DMS153 treated with DMSO at 0.1 percent for 48 hours (cell line): ENCODE results near the gene RELN.
"Not testable (repeated sequence)": the region's sequence is repeated elsewhere in the genome, so short reads cannot be mapped to it uniquely, and the experiment has no call there.

Source experiments
- DNase-seq: peaks from one replicate; lab custom pipeline; 2025; ENCODE audit not compliant: unreplicated experiment; lab: John Stamatoyannopoulos, UW

Gene RELN

DNA sequence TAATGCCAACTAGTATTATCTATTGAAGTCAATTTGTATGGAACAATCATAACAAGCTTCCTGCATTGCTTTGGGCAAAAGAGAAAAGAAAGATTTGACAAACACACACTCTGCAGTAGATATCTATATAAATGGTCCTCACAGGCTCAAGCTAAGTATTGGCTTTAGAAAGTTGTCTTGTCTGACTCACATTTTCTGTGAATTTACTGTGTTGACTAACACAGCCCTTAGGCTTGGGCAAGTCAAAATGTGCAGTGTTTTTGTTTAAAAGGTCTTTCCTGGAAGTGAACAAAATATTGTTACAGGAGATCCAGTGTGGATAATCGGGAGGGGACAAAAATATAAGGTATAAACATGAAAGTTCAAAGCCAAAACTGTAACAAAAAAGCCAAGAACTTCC, 194.4 kb downstream of the RELN start:
- no peak for DNase-seq

DNA sequence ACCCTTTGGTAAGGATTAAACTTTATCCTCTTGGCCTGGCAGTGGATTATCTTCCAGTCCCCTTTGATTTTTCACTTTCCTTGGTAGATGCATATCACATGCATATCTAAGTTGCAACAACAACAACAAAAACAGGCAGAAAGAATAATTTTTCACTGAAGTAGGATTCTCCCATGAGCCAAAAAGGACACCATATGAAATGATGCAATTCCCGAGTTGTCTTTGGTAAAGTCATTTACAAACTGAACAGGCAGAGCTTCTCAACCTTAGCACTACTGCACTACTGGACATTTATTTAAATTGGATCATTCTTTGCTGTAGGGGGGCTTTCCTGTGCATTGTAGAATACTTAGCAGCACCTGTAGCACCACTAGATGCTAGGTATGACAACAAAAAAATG, 195.0 kb downstream of the RELN start:
- DNase-seq: no peak

DNA sequence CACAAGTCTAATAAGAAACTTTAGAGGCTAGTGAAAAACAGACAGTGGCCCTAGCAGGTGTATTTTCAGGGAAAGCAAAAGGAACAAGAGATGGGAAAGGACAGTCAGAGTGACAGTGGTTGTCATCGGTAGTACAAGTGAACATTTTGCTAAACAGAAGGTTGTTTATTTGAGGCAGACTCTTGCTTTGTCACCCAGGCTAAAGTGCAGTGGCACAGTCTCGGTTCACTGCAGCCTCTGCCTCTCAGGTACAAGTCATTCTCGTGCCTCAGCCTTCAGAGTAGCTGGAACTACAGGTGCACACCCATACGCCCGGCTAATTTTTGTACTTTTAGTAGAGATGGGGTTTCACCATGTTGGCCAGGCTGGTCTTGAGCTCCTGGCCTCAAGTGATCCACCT, 195.8 kb downstream of the RELN start:
- no peak for DNase-seq

DNA sequence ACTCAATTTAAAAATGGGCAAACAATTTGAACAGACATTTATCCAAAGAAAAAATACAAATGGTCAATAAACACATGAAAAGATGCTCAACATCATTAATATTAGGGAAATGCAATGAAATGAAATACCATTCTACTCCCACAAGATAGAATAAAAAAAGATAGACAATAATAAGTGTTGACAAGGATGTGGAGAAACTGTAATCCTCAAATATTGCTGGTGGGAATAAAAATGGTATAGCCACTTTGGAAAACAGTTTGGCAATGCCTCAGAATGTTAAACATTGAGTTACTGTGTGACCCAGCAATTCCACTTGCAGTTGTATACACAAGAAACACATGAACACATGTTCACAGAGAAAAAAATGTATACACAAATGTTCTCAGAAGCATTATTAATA, 197.6 kb downstream of the RELN start:
- no peak for DNase-seq

GRCh38 chr7:103787041-103787440, 202.4 kb downstream of the RELN start:
- DNase-seq: not testable (repeated sequence)

DNA sequence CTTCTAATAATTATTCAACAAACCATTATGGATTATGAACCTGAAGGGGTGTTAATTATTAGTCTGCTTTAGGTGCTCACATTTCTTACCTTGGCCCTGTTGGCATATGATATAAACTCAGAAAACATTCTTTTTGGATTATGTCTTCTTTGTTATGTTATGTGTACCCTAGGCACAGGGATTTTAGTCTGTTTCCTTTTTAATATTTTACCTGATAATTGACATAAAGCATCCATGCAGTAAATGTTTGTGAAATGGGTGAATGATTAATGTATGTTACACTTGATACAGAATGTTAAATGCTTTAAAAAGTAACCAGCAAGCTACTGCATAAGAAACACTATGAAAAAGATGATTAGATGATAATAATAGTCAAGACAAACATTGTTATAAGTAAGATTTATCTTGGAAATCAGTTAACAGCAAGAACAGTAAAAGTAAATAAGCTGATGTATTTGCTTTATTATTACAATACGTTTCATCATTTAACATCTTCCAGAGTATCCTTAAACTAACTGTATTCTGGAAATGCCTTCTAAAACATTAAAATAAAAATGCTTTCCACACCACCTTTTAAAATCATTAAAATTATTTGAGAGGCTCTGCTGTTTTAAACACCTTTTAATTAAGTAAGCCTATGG, 204.7 kb downstream of the RELN start:
- no peak for DNase-seq

- no peak for DNase-seq
Measured at GRCh38 chr7:103781409-103781808, 208.0 kb downstream of the RELN start.

DNA sequence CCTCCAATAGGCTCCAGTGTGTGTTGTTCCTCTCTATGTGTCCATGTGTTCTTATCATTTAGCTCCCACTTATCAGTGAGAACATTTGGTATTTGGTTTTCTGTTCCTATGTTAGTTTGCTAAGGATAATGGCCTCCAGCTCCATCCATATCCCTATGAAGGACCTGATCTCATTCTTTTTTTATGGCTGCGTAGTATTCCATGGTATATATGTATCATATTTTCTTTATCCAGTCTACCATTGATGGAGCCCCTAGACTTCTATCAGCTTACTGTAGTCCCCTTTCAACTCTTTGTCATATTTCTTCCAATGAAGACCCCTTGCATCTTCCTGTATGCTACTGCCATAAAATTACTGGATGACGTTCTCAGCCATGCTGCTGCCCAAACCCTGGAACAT, 208.9 kb downstream of the RELN start:
- not testable (repeated sequence) for DNase-seq

- DNase-seq: no peak
Measured at GRCh38 chr7:103777440-103777839, 212.0 kb downstream of the RELN start.

DNA sequence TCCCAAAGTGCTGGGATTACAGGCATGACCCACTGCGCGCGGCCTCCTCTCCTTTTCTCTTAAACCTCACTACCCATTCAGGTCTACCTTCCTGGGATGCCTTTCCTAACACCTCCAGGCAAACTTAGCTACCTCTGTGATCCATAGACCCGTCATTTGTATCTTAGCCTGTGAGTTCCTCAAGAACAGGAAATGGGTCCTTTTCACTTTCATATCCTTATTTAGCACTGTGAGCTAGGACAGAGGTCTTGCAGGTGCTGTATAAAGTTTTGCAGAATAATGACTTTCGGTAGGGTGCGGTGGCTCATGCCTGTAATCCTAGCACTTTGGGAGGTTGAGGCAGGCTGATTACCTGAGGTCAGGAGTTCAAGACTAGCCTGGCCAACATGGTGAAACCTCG, 215.7 kb downstream of the RELN start:
- DNase-seq: no peak

DNA sequence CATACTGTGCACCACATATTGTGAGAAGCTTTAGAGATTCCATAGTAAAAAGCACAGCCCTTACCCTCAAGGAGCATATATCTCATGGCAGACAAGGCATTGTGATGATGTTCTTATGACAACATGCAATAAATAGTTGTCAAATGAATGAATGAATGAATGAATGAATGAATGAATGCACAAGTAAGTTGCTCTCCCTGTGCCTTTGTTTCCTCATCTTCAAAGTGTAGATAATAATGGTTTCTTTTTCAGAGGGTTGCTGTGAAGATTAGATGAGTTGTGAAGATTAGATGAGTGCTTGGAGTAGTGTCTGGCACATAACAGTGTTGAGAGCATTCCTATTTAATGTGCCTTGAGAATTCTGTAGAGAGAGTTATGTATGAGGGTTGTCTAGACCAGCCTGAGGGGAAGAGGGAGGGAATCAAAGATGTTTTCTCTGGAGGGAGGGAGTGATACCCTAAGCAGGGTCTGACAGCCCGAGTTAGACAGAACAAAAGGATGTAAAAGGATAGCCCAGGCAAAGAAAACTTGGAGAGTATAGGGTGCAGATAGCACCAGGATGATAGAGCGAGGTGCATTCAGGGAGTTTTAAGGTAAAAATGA, 217.2 kb downstream of the RELN start:
- no peak for DNase-seq

DNA sequence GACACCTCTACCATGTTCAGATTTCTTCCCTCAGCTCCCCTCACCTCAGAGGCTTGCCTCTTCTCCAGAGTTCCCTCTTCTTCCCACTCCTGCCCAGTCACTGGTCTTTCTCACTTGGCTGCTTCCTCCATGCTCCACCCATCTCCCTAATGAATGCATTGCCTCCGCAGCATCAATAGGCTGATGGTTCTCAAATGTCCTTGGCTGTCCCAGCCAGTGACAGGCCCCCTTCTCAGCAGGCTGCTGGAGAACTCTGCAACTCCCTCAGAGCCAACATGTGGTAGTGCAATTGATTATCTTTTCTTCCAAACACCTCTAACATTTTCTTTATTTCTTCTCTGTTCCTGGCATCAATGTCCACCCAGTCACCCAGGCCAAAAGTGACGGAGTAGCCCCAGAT, 218.2 kb downstream of the RELN start:
- no peak for DNase-seq

DNA sequence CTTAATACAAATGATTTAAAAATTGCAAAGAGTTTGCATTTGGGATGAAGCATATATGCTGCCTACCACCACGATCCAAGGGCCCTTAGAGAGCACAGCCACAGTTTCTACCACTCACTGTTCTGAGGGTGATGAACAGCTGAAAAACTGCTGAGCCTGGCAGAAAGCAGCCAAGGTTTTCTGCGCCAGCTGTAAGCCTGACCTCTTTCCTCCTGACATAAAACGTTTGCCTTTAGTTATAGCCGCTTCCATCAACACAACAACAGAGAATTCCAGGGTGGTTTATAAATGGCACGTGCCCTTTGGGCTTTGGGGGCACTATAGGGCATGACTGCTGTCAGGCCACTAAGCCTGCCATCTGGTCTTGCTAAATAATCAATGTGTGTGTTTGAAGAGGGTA, 222.8 kb downstream of the RELN start:
- DNase-seq: no peak

DNA sequence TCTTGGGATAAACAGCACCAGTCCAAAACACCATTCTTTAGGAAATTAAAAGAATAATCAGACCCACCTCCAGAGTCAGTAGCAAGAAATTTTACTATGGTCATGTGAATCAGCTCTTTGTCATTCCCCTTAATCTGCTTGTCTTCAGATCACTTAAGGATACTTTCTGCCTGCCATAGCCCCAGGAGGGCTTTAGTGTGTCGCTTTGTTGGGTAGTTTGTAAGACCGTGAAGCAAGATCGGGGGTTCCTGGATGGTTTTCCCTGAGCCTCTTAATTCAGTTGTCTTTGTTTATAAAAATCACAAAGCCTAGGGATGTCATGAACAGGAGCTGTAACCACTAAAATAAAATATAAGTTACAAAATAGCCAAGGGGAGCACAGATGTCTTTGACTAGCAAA, 223.6 kb downstream of the RELN start:
- no peak for DNase-seq

GRCh38 chr7:103764901-103765300, 224.6 kb downstream of the RELN start:
- no peak for DNase-seq

- no peak for DNase-seq
Measured at GRCh38 chr7:103762877-103763276, 226.6 kb downstream of the RELN start.

- no peak for DNase-seq
Measured at GRCh38 chr7:103762065-103762760, 227.2 kb downstream of the RELN start.

DNA sequence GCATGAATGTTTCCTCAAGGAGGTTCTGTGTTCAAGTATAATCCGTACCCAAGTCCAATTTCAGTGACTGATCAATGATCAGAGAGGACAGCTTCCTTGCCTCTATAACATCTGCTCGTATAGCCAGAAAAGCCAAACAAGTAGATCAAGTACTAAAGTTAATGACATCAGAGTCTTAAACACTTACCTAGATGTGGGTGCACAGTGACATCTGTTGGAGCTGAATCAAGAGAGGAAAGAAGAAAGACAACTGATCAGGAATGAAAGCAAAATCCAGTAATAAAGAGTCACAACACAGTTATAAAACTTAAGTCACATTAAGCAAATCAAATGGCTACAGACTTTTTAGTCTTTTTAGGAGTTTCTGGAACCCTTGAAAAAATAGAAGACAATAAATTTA, 236.5 kb downstream of the RELN start:
- DNase-seq: no peak

- no peak for DNase-seq
Measured at GRCh38 chr7:103751311-103751880, 238.1 kb downstream of the RELN start.

DNA sequence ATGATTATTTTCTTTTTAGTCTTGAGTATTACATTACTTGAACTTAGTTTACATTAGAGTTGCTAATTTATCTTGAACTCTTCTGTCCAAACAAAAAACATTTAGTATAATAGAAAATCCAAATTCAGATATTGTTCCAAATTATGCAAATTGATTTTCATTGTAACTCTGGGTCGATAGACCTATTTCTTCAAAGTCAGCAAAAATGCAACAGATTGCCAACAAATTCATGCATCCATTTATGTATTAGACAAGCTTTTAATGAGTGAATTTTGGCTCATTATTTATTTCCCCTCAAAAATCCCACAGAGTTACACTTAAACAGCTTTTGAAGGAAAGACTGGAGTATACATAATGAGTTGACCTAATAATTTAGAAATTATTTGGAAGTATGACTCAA, 240.8 kb downstream of the RELN start:
- no peak for DNase-seq

GRCh38 chr7:103735377-103735776, 254.1 kb downstream of the RELN start:
- DNase-seq: no peak

DNA sequence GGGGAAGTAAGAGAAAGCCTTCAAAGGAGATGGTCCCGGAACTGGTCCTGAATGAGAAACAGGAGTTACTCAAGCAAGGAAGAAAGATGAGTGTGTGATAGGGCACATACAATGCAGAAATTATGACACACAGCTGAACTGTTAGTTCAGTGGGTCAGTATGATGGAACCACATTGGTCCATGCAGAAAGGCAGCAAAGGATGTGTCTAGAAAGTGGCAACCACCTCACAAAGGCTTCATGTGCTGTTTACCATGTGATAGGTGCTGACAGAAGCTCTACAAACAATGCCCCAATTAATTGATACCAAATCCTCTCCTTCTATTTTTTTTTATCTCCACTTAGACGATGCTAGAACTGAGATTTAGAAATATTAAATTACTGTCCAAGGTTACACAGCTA, 258.3 kb downstream of the RELN start:
- DNase-seq: no peak
